Measurements from ENCODE around the gene ERMAP. TPM values are rescaled to one million over a fixed set of nuclear protein-coding genes. Genes with fewer than 3 reads are reported as not detected.

Gene ERMAP
- total and polyA plus RNA-seq, 7 donors, result 1.4 to 3.7 (median 2.0) TPM

DNA sequence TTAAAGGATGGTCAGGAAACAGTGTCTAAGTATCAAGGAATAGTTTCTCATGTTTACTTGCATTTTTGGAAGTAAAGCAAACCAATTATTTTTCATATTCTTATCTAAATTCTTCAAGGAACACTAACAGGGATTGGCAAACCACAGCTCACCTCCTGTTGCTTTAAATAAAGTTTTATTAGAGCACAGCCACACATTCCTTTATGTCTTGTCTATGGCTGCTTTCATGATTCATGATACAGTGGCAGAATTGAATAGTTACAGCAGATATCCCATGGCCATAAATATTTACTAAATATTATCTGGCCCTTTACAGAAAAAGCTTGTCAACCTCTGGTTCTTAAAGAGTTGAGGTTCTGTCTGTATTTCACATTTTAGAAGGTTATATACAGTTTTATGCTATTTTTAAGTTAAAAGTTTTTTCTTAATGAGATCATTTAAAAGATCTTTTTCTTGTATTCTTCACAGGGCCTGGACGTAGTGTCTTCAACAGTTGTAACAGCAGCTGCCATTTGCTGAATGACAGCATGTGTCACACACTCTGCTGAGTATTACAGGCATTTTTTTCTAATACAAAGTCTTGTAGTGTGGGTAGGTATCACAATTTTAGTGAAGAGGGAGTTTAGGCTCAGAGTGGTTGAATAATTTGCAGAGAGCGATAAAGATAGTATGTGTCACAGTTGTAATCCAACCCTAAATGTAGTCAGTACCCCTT, 32.1 kb downstream of the ERMAP start:
- H3K4me1 ChIP-seq, result peaks cover 18% of the 10 kb centered on the region
- H3K9me3 ChIP-seq, result no peaks in the 10 kb centered on the region
- intact Hi-C loops (cut with DNase I), result loop anchor here in 1 of 2 donors (10.0 kb wide), 1 partner anchor 84 kb away; the partner anchor contains the start of genes C1orf50 and P3H1
- TF ChIP-seq, protein P1, sequence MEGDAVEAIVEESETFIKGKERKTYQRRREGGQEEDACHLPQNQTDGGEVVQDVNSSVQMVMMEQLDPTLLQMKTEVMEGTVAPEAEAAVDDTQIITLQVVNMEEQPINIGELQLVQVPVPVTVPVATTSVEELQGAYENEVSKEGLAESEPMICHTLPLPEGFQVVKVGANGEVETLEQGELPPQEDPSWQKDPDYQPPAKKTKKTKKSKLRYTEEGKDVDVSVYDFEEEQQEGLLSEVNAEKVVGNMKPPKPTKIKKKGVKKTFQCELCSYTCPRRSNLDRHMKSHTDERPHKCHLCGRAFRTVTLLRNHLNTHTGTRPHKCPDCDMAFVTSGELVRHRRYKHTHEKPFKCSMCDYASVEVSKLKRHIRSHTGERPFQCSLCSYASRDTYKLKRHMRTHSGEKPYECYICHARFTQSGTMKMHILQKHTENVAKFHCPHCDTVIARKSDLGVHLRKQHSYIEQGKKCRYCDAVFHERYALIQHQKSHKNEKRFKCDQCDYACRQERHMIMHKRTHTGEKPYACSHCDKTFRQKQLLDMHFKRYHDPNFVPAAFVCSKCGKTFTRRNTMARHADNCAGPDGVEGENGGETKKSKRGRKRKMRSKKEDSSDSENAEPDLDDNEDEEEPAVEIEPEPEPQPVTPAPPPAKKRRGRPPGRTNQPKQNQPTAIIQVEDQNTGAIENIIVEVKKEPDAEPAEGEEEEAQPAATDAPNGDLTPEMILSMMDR (IDR thresholded peaks at IDR 0.05), result no peak
- H3K36me3 ChIP-seq (ENCODE audit: insufficient read depth in 1 of 2, low read depth in 1 of 2), result peaks cover 3 to 33% of the 10 kb centered on the region in 2 donors
- H3K27ac ChIP-seq, result no peak overlapping the region
- DNase-seq (no peak), ATAC-seq (no peak)
- no peak overlapping the region for H3K4me3 ChIP-seq
- 80 to 84% (median 82%) methylated on average over 2 of the region's 2 CpGs for WGBS, 3 donors
- H3K27me3 ChIP-seq (ENCODE audit: insufficient read depth in 3 of 3, low read length in 2 of 3), result no peaks in the 10 kb centered on the region

GRCh38 chr1:42849944-42850343, 33.0 kb downstream of the ERMAP start:
- no peak overlapping the region for H3K27ac ChIP-seq
- ATAC-seq (no peak), DNase-seq (no peak)
- TF ChIP-seq, protein P1 (IDR thresholded peaks at IDR 0.05), result no peak
- no peaks in the 10 kb centered on the region for H3K27me3 ChIP-seq (ENCODE audit: insufficient read depth in 3 of 3, low read length in 2 of 3)
- H3K36me3 ChIP-seq (ENCODE audit: insufficient read depth in 1 of 2, low read depth in 1 of 2), result peaks cover 3 to 33% of the 10 kb centered on the region in 2 donors
- no peaks in the 10 kb centered on the region for H3K9me3 ChIP-seq
- peaks cover 18% of the 10 kb centered on the region for H3K4me1 ChIP-seq
- WGBS, 3 donors, result 95 to 99% (median 97%) methylated on average over 5 of the region's 5 CpGs
- intact Hi-C loops (cut with DNase I), result loop anchor here in 1 of 2 donors (10.0 kb wide), 1 partner anchor 85 kb away; the partner anchor contains the start of genes C1orf50 and P3H1
- no peak overlapping the region for H3K4me3 ChIP-seq

DNA sequence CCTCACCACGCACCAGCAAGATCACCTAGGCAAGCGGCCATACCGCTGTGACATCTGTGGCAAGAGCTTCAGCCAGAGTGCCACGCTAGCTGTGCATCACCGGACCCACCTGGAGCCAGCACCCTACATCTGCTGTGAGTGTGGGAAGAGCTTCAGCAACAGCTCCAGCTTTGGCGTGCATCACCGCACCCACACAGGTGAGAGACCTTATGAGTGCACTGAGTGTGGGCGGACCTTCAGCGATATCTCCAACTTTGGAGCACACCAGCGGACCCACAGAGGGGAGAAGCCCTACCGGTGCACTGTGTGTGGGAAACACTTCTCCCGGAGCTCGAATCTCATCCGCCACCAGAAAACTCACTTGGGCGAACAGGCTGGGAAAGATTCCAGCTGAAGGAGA, 34.5 kb downstream of the ERMAP start:
- intact Hi-C loops (cut with DNase I), result no loop called here
- peaks cover 3 to 33% of the 10 kb centered on the region in 2 donors for H3K36me3 ChIP-seq (ENCODE audit: insufficient read depth in 1 of 2, low read depth in 1 of 2)
- DNase-seq (no peak), ATAC-seq (no peak)
- peaks cover 13% of the 10 kb centered on the region for H3K4me1 ChIP-seq
- WGBS, 3 donors, result 98 to 99% (median 99%) methylated on average over 15 of the region's 15 CpGs
- TF ChIP-seq, protein P1 (IDR thresholded peaks at IDR 0.05), result no peak
- no peaks in the 10 kb centered on the region for H3K9me3 ChIP-seq
- H3K4me3 ChIP-seq, result no peak overlapping the region
- no peaks in the 10 kb centered on the region for H3K27me3 ChIP-seq (ENCODE audit: insufficient read depth in 3 of 3, low read length in 2 of 3)
- H3K27ac ChIP-seq, result no peak overlapping the region

GRCh38 chr1:42851960-42852607, 35.2 kb downstream of the ERMAP start:
- peaks cover 13% of the 10 kb centered on the region for H3K4me1 ChIP-seq
- no peaks in the 10 kb centered on the region for H3K27me3 ChIP-seq (ENCODE audit: insufficient read depth in 3 of 3, low read length in 2 of 3)
- no peaks in the 10 kb centered on the region for H3K9me3 ChIP-seq
- WGBS, 3 donors, result 79 to 88% (median 84%) methylated on average over 2 of the region's 2 CpGs
- TF ChIP-seq, protein P1 (IDR thresholded peaks at IDR 0.05), result no peak
- intact Hi-C loops (cut with DNase I), result no loop called here
- H3K27ac ChIP-seq, result no peak overlapping the region
- H3K36me3 ChIP-seq (ENCODE audit: insufficient read depth in 1 of 2, low read depth in 1 of 2), result peaks cover 3 to 33% of the 10 kb centered on the region in 2 donors
- no peak for DNase-seq
- no peak overlapping the region for H3K4me3 ChIP-seq
- no peak for ATAC-seq
